Measurements from ENCODE around the gene CAMKK2.

CAMKK2 gene

GRCh38 chr12:121331248-121331647, 34.7 kb upstream of the CAMKK2 start:
- TF ChIP-seq CTCF (IDR thresholded peaks at IDR 0.05; ENCODE audit: low read length): no peak
- H3K27ac ChIP-seq (ENCODE audit: low read depth, low read length, poor library complexity, severe bottlenecking): no peak overlapping the region
- H3K4me2 ChIP-seq (ENCODE audit: low read length): no peak overlapping the region
- H3K27me3 ChIP-seq (ENCODE audit: insufficient read depth, low read length): no peaks in the 10 kb centered on the region
- no peaks in the 10 kb centered on the region for H3K79me2 ChIP-seq (ENCODE audit: insufficient read depth, low read length)
- no peaks in the 10 kb centered on the region for H3K4me1 ChIP-seq (ENCODE audit: insufficient read depth, low read length, severe bottlenecking)
- no peaks in the 10 kb centered on the region for H4K20me1 ChIP-seq (ENCODE audit: insufficient read depth, low read length)
- no peak overlapping the region for H2AFZ ChIP-seq (ENCODE audit: low read length)
- no peaks in the 10 kb centered on the region for H3K9me3 ChIP-seq (ENCODE audit: low read length)
- H3K9me2 ChIP-seq (ENCODE audit: low read depth, low read length): no peaks in the 10 kb centered on the region
- H3F3A ChIP-seq (ENCODE audit: insufficient read depth, low read length): no peaks in the 10 kb centered on the region
- peaks cover 95% of the 10 kb centered on the region for H3K36me3 ChIP-seq (ENCODE audit: insufficient read depth, low read length)
- H3K4me3 ChIP-seq (ENCODE audit: low read depth, low read length, poor library complexity, severe bottlenecking): no peak overlapping the region
- H3K9ac ChIP-seq (ENCODE audit: low read length): no peak overlapping the region

GRCh38 chr12:121330692-121331091, 34.2 kb upstream of the CAMKK2 start:
- Histone ChIP-seq H3K9me2 (ENCODE audit: low read depth, low read length) (no peaks in the 10 kb centered on the region), H3K27ac (ENCODE audit: low read depth, low read length, poor library complexity, severe bottlenecking) (no peak overlapping the region), H3K79me2 (ENCODE audit: insufficient read depth, low read length) (no peaks in the 10 kb centered on the region), H3K4me2 (ENCODE audit: low read length) (no peak overlapping the region), H3K36me3 (ENCODE audit: insufficient read depth, low read length) (peaks cover 99% of the 10 kb centered on the region), H3K4me3 (ENCODE audit: low read depth, low read length, poor library complexity, severe bottlenecking) (no peak overlapping the region), H3K9me3 (ENCODE audit: low read length) (no peaks in the 10 kb centered on the region), H3K4me1 (ENCODE audit: insufficient read depth, low read length, severe bottlenecking) (no peaks in the 10 kb centered on the region), H4K20me1 (ENCODE audit: insufficient read depth, low read length) (no peaks in the 10 kb centered on the region), H3K9ac (ENCODE audit: low read length) (no peak overlapping the region), H3F3A (ENCODE audit: insufficient read depth, low read length) (no peaks in the 10 kb centered on the region), H3K27me3 (ENCODE audit: insufficient read depth, low read length) (no peaks in the 10 kb centered on the region), H2AFZ (ENCODE audit: low read length) (no peak overlapping the region)
- TF ChIP-seq EZH2 (IDR thresholded peaks at IDR 0.05; ENCODE audit: borderline replicate concordance, low read length): no peak

- H3K4me3 ChIP-seq (ENCODE audit: low read depth, low read length, poor library complexity, severe bottlenecking): no peak overlapping the region
These were observed 33.7 kb upstream of the CAMKK2 start for GRCh38 chr12:121330195-121330594.

More at GRCh38 chr12:121330195-121330594, 33.7 kb upstream of the CAMKK2 start:
- no peak overlapping the region for H2AFZ ChIP-seq (ENCODE audit: low read length)
- no peak overlapping the region for H3K27ac ChIP-seq (ENCODE audit: low read depth, low read length, poor library complexity, severe bottlenecking)
- H3K9ac ChIP-seq (ENCODE audit: low read length): no peak overlapping the region
- no peaks in the 10 kb centered on the region for H4K20me1 ChIP-seq (ENCODE audit: insufficient read depth, low read length)
- no peak overlapping the region for H3K4me2 ChIP-seq (ENCODE audit: low read length)
- H3K36me3 ChIP-seq (ENCODE audit: insufficient read depth, low read length): peaks cover 96% of the 10 kb centered on the region
- TF ChIP-seq CTCF (IDR thresholded peaks at IDR 0.05; ENCODE audit: low read length): no peak
- no peak for TF ChIP-seq EZH2 (IDR thresholded peaks at IDR 0.05; ENCODE audit: borderline replicate concordance, low read length)
- no peaks in the 10 kb centered on the region for H3K9me3 ChIP-seq (ENCODE audit: low read length)
- H3K9me2 ChIP-seq (ENCODE audit: low read depth, low read length): no peaks in the 10 kb centered on the region
- no peaks in the 10 kb centered on the region for H3K27me3 ChIP-seq (ENCODE audit: insufficient read depth, low read length)
- H3K79me2 ChIP-seq (ENCODE audit: insufficient read depth, low read length): no peaks in the 10 kb centered on the region
- no peaks in the 10 kb centered on the region for H3F3A ChIP-seq (ENCODE audit: insufficient read depth, low read length)
- H3K4me1 ChIP-seq (ENCODE audit: insufficient read depth, low read length, severe bottlenecking): no peaks in the 10 kb centered on the region
